Measurements from ENCODE around the gene TMEM50B.
"Not testable (repeated sequence)": the region's sequence is repeated elsewhere in the genome, so short reads cannot be mapped to it uniquely, and the experiment has no call there.

Gene TMEM50B

GRCh38 chr21:33479679-33480480, at the start of gene TMEM50B:
Gene TMEM50B, minus strand, starts transcription at chr21:33479974. Its CDS starts 11,089 bp downstream, at chr21:33468885.
- DNase-seq (ENCODE audit: extremely low read depth in 1 of 2, low read depth in 1 of 2) = peak; percentile 90 to 94

DNA sequence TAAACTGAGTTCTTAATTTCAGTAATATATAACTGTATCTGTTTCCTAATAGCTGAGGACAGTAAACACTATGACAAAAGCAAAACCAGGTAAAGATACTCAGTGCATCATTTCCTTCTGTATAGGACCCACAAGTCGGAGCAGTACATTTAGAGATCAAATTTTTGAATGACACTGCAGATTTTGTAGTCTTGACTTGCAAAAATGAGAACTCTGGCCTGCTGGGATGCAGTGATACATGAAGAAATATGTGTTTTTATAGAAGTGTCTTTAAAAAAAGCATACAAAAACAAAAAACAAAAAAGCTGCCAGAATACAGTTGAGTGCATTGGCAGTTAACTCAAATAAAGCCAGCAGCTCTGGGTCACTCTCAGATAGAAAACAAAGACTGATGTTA, 43.2 kb upstream of the TMEM50B start:
- DNase-seq (ENCODE audit: extremely low read depth in 1 of 2, low read depth in 1 of 2) = no peak

DNA sequence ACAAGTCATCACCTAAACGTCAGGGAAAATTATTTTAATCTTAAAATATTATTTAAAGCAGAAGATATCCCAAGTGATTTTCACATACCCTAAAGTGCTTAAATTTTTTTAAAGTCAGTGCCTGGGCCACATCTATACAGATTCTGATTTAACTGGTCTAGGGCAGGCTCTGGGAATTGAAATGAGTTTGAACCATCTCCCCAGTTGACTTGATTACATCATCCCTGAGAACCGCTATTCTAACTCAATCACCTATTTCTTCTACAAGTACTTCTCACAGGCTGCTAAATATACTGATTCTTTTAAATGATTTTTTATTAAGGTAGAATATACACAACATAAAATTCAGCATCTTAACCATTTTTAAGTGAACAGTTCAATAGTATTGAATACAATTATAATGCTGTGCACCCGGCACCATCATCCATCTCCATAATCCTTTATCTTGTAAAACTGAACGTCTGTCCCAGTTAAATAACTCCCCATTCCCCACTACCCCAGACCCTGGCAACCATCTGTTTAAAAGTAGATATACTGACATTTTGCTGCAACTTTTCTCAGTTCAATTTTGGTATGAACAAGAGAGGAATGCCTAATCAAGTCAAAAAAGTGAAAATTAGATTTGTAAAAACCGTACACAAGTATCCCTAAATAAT, 42.7 kb upstream of the TMEM50B start:
- no peak for DNase-seq (ENCODE audit: extremely low read depth in 1 of 2, low read depth in 1 of 2)

DNA sequence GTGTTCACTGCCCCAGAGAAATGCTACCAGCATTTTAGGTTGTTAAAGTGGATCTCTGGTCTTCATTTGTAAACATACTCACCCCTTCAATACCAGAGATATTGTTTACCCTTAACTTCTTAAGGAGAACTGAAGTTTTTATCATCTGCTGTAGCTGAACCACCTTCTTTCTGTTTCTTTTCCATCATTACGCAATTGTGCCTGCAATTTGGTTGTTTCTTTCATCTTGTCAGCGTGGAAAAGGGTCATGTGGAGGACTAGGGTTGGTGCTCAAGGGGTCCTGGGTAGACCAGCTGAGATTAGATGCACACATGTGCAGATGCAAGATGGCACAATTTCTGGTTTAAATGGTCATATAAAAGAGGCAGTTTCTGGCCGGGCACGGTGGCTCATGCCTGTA, 39.1 kb upstream of the TMEM50B start:
- no peak for DNase-seq (ENCODE audit: extremely low read depth in 1 of 2, low read depth in 1 of 2)

DNA sequence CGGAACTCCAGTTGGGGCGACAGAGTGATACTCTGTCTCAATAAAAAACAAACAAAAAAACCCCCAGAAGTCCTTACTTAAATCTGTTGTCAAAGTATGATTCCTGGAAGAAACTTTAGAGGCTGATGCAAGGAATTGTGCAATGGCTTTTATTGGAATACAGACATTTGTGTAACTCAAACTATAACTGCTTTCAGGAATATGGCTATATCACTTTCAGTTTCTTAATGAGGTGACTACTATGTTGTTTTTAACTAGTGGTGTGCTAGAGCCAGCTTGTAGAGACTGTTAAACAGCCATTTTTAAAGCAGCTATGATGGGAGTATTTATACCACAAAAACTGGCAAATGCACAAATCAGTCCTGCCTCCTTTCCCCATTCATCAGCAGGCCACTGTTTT, 34.5 kb upstream of the TMEM50B start:
- DNase-seq (ENCODE audit: extremely low read depth in 1 of 2, low read depth in 1 of 2) = no peak

DNA sequence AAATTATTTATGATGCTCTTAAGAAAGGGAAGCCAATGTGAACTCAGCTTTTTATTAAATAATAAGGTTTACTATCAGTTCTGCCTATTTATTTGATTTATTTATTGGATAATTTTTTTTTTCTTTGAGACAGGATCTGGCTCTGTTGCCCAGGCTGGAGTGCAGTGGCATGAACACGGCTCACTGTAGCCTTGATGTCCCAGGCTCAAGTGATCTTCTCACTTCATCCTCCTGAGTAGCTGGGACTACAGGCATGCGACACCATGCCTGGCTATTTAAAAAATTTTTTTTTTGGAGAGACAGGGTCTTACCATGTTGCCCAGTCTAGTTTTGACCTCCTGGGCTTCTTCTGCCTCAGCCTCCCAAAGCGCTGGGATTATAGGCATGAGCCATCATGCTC, 32.7 kb upstream of the TMEM50B start:
- DNase-seq (ENCODE audit: extremely low read depth in 1 of 2, low read depth in 1 of 2) = no peak

- no peak for DNase-seq (ENCODE audit: extremely low read depth in 1 of 2, low read depth in 1 of 2)
Measured at GRCh38 chr21:33511639-33512038, 31.9 kb upstream of the TMEM50B start.

- DNase-seq (ENCODE audit: extremely low read depth in 1 of 2, low read depth in 1 of 2) = no peak
Measured at GRCh38 chr21:33510826-33511225, 31.1 kb upstream of the TMEM50B start.

DNA sequence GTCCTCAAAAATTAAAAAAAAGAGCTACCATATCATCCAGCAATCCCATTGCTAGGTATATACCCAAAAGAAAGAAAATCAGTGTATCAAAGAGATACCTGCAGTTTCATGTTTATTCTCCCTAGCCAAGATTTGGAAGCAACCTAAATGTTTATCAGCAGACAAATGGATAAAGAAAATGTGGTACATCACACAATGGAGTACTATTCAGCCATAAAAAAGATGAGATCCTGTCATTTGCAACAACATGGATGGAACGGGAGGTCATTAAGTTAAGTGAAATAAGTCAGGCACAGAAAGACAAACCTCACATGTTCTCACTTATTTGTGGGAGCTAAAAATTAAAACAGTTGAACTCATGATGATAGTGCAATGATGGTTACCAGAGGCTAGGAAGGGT, 27.2 kb upstream of the TMEM50B start:
- not testable (repeated sequence) for DNase-seq (ENCODE audit: extremely low read depth in 1 of 2, low read depth in 1 of 2)

DNA sequence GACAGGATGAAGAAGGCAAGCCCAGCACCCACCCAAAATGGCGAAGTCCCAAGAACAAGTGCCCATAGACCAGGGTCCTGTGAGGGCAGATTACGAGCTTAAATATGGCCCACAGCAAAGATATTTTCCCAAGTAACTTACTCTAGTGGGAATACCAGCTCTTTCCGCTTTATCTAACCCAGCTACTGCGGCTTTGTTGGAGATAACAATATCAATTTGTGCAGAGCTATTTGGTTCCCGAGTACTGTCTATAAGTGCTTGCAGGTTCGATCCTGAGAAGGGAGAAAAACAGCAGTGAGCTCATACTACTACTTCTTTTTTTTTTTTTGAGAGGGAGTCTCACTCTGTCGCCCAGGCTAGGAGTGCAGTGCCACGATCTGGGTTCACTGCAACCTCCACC, 26.1 kb upstream of the TMEM50B start:
- DNase-seq (ENCODE audit: extremely low read depth in 1 of 2, low read depth in 1 of 2) = no peak

- DNase-seq (ENCODE audit: extremely low read depth in 1 of 2, low read depth in 1 of 2) = no peak
Measured at GRCh38 chr21:33496345-33496744, 16.6 kb upstream of the TMEM50B start.

GRCh38 chr21:33495743-33496142, 16.0 kb upstream of the TMEM50B start:
- DNase-seq (ENCODE audit: extremely low read depth in 1 of 2, low read depth in 1 of 2) = no peak

GRCh38 chr21:33493756-33494155, 14.0 kb upstream of the TMEM50B start:
- DNase-seq (ENCODE audit: extremely low read depth in 1 of 2, low read depth in 1 of 2) = no peak

DNA sequence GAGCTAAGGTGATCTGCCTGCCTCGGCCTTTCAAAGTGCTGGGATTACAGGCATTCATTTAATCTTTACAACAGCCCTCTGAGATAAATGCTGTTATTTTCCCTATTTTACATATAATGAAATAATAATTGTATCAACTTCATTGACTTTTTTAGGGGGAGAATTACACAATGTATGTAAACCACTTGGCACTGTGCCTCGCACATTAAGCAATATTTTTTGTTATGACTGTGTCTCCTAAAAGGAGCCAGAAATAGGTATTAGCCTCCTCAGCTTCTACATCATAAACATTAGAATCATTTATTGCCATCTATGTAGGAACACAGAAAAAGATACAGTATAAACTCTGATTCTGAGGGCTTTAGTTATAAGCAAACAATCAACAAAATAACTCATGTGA, 12.8 kb upstream of the TMEM50B start:
- no peak for DNase-seq (ENCODE audit: extremely low read depth in 1 of 2, low read depth in 1 of 2)

DNA sequence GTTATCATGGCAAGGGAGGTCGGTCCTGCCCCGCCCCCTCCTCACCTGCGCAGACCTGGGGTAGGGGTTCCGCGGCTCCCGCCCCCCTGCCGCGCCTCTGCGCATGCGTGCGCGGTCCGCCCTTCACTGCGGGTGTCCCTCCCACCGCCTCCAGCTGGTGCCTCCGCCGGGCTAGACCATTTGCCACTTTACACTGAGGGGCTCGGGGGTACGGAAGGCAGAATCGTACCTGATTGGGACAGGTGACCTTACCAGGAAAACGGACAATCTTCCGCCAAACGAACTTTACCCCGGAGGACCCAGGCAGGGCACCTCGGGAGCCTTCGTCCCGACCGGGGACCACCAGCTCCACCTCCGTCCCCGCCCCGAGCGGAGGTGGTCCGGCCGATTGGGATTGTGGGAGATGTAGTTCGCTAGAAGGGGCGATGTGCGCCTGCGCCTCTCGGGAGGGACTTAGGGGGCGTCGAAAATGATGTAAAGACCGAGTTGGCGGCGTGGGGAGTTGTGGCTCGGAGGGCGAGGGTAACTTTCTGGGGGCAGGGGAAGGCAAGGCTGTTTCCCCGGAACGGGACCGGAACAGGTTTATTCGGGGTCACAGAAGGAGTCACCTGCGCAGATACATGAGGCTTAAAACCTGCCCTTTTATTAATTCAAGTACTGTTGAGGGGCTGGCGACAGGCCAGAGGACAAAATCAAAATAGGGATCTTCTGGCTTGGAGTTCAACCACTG, 11.8 kb upstream of the TMEM50B start, which contains the start of gene DNAJC28:
Gene DNAJC28 (minus strand): TSS at position 344 of the 730 bp plus-strand sequence. CDS start 2,323 bp downstream, outside the sequence.
- DNase-seq (ENCODE audit: extremely low read depth in 1 of 2, low read depth in 1 of 2) = peak; percentile 88 to 90

GRCh38 chr21:33490991-33491372, 11.2 kb upstream of the TMEM50B start:
- no peak for DNase-seq (ENCODE audit: extremely low read depth in 1 of 2, low read depth in 1 of 2)

DNA sequence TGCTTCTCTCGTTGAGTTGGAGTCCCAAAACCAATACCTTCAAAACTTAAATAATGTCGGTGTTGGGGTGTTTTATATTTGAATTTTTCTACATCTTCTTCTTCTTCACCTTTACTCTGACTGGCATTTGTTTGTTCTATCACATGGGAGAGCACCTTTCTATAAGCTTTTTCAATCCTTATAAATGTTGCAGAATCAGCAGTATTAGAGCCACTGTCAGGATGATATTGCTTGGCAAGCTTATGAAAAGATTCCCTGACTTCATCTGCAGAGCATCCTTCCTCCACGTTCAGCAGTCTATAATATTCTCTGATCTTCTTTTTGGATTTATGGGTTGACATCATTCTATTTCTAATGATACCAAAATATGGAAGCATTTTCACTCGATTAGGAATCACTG, 9.2 kb upstream of the TMEM50B start:
- no peak for DNase-seq (ENCODE audit: extremely low read depth in 1 of 2, low read depth in 1 of 2)

GRCh38 chr21:33487996-33488395, 8.2 kb upstream of the TMEM50B start:
- DNase-seq (ENCODE audit: extremely low read depth in 1 of 2, low read depth in 1 of 2) = no peak

DNA sequence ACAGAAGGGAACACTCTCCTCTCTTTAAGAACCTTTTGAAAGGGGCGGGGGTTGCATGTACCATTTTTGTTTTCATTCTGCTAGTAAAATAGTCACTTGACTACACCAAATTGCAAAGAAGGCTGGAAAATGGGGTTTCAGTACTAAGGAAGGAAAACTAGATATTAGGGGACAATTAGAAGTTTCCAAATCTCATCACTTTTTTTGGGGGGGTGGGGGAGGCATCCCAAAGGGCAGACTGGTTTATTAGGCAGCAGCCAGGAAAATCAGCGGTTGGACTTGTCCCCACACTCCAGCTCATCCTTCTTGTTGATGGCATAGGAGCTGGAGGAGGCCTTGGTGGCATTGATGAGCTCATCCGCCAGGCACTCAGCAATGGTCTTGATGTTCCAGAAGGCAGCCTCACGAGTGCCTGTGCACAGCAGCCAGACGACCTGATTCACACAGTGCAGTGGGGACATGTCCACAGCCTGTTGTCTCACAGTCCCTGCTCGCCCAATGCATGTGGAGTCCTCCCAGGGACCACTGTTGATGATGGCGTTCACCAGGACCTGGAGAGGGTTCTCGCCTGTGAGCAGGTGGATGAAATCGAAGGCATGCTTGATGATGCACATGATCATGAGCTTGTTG, 1.7 kb upstream of the TMEM50B start:
- DNase-seq (ENCODE audit: extremely low read depth in 1 of 2, low read depth in 1 of 2) = no peak

GRCh38 chr21:33480481-33481103, 818 bp upstream of the TMEM50B start:
- DNase-seq (ENCODE audit: extremely low read depth in 1 of 2, low read depth in 1 of 2) = no peak
